ENCODE data around the gene CPED1. TPM values are rescaled to one million over a fixed set of nuclear protein-coding genes. Genes with fewer than 3 reads are reported as not detected.

Gene CPED1
- polyA plus RNA-seq, 1 donor from 2014 or later = not detected

GRCh38 chr7:121196286-121196685 lies 207.8 kb downstream of the CPED1 start:
- Histone ChIP-seq H3K9ac (ENCODE audit: low read length) (no peak overlapping the region), H3K27ac (ENCODE audit: low read length) (no peak overlapping the region), H3K79me2 (replicated peaks; ENCODE audit: insufficient read depth, low read length) (no peaks in the 10 kb centered on the region), H3K4me2 (ENCODE audit: low read length) (no peak overlapping the region), H2AFZ (ENCODE audit: low read depth, low read length) (no peak overlapping the region), H3K36me3 (ENCODE audit: insufficient read depth, low read length) (no peaks in the 10 kb centered on the region), H3K27me3 (ENCODE audit: insufficient read depth, low read depth, low read length) (no peaks in the 10 kb centered on the region), H3F3A (ENCODE audit: insufficient read depth, low read length, poor library complexity, severe bottlenecking) (no peaks in the 10 kb centered on the region), H3K9me2 (ENCODE audit: insufficient read depth, low read length) (no peaks in the 10 kb centered on the region), H4K20me1 (ENCODE audit: insufficient read depth) (no peaks in the 10 kb centered on the region), H3K4me3 (ENCODE audit: low read length) (no peak overlapping the region), H3K9me3 (ENCODE audit: low read length) (no peaks in the 10 kb centered on the region)
- TF ChIP-seq MXI1 (conservative IDR thresholded peaks at IDR 0.05; ENCODE audit: poor library complexity, severe bottlenecking) (no peak), EZH2 (IDR thresholded peaks at IDR 0.05; ENCODE audit: borderline replicate concordance, insufficient read depth, low read length, poor library complexity, severe bottlenecking) (no peak), TAF1 (IDR thresholded peaks at IDR 0.05; ENCODE audit: low read depth) (no peak), EP300 (conservative IDR thresholded peaks at IDR 0.05; ENCODE audit: poor library complexity, severe bottlenecking) (no peak), REST (IDR thresholded peaks at IDR 0.05; ENCODE audit: borderline replicate concordance) (no peak), RAD21 (conservative IDR thresholded peaks at IDR 0.05) (no peak), SMC3 (conservative IDR thresholded peaks at IDR 0.05; ENCODE audit: poor library complexity) (no peak), POLR2AphosphoS5 (IDR thresholded peaks at IDR 0.05) (no peak), CTCF (IDR thresholded peaks at IDR 0.05; ENCODE audit: poor library complexity, severe bottlenecking) (no peak)

GRCh38 chr7:121197455-121197854 lies 208.9 kb downstream of the CPED1 start:
- no peaks in the 10 kb centered on the region for H3K36me3 ChIP-seq (ENCODE audit: insufficient read depth, low read length)
- no peaks in the 10 kb centered on the region for H3K27me3 ChIP-seq (ENCODE audit: insufficient read depth, low read depth, low read length)
- H3F3A ChIP-seq (ENCODE audit: insufficient read depth, low read length, poor library complexity, severe bottlenecking) = no peaks in the 10 kb centered on the region
- H2AFZ ChIP-seq (ENCODE audit: low read depth, low read length) = no peak overlapping the region
- no peaks in the 10 kb centered on the region for H4K20me1 ChIP-seq (ENCODE audit: insufficient read depth)
- no peak overlapping the region for H3K4me2 ChIP-seq (ENCODE audit: low read length)
- H3K9me3 ChIP-seq (ENCODE audit: low read length) = no peaks in the 10 kb centered on the region
- no peaks in the 10 kb centered on the region for H3K79me2 ChIP-seq (replicated peaks; ENCODE audit: insufficient read depth, low read length)
- TF ChIP-seq MXI1 (conservative IDR thresholded peaks at IDR 0.05; ENCODE audit: poor library complexity, severe bottlenecking) = no peak
- no peak for TF ChIP-seq REST (IDR thresholded peaks at IDR 0.05; ENCODE audit: borderline replicate concordance)
- no peak for TF ChIP-seq EP300 (conservative IDR thresholded peaks at IDR 0.05; ENCODE audit: poor library complexity, severe bottlenecking)
- TF ChIP-seq EZH2 (IDR thresholded peaks at IDR 0.05; ENCODE audit: borderline replicate concordance, insufficient read depth, low read length, poor library complexity, severe bottlenecking) = no peak
- H3K27ac ChIP-seq (ENCODE audit: low read length) = no peak overlapping the region
- H3K9ac ChIP-seq (ENCODE audit: low read length) = no peak overlapping the region
- no peaks in the 10 kb centered on the region for H3K9me2 ChIP-seq (ENCODE audit: insufficient read depth, low read length)
- H3K4me3 ChIP-seq (ENCODE audit: low read length) = no peak overlapping the region
